HTR-8/SVneo (cell line): ENCODE measurements around the gene LEMD2.

ENCODE experiments used
- DNase-seq: peaks from one replicate; pipeline ENCODE4 v3.0.0; 2011; ENCODE audit warnings: low spot score, mixed read lengths; ENCODE audit not compliant: insufficient read length
- FAIRE-seq: peaks from 2 replicates; lab custom pipeline; 2011; peaks lifted over from hg19 to GRCh38; lab: Jason Lieb, UNC

LEMD2 gene

GRCh38 chr6:33820784-33821520, 32.0 kb upstream of the LEMD2 start:
- no peak for FAIRE-seq
- no peak for DNase-seq

- FAIRE-seq (no peak), DNase-seq (no peak)
Observed at GRCh38 chr6:33820243-33820642, 31.3 kb upstream of the LEMD2 start.

- no peak for DNase-seq
- FAIRE-seq: no peak
Observed at GRCh38 chr6:33819021-33819420, 30.1 kb upstream of the LEMD2 start.

GRCh38 chr6:33818293-33818692, 29.4 kb upstream of the LEMD2 start:
- peak; percentile 49 for FAIRE-seq
- DNase-seq: no peak

- no peak for DNase-seq
- no peak for FAIRE-seq
Observed at GRCh38 chr6:33817489-33817888, 28.6 kb upstream of the LEMD2 start.

- no peak for FAIRE-seq
- no peak for DNase-seq
Observed at GRCh38 chr6:33816911-33817310, 28.0 kb upstream of the LEMD2 start.

- FAIRE-seq (no peak), DNase-seq (peak; percentile 75)
Observed at GRCh38 chr6:33815854-33816253, 26.9 kb upstream of the LEMD2 start.

- DNase-seq (no peak), FAIRE-seq (no peak)
Observed at GRCh38 chr6:33813990-33814985, 25.4 kb upstream of the LEMD2 start.

- DNase-seq: no peak
- FAIRE-seq: no peak
Observed at GRCh38 chr6:33813246-33813904, 24.4 kb upstream of the LEMD2 start.

- DNase-seq (peak; percentile 65), FAIRE-seq (no peak)
Observed at GRCh38 chr6:33812669-33813068, 23.7 kb upstream of the LEMD2 start.

GRCh38 chr6:33809594-33809993, 20.7 kb upstream of the LEMD2 start:
- FAIRE-seq: no peak
- DNase-seq: no peak

GRCh38 chr6:33808641-33809180, 19.8 kb upstream of the LEMD2 start:
- FAIRE-seq (no peak), DNase-seq (no peak)

GRCh38 chr6:33807606-33808005, 18.7 kb upstream of the LEMD2 start:
- DNase-seq: no peak
- FAIRE-seq: no peak

- FAIRE-seq (no peak), DNase-seq (no peak)
Observed at GRCh38 chr6:33806841-33807240, 17.9 kb upstream of the LEMD2 start.

- no peak for DNase-seq
Observed at GRCh38 chr6:33803571-33804053, 14.7 kb upstream of the LEMD2 start, which contains the start of gene MLN. TSS of gene MLN (minus strand) at chr6:33804003. CDS start at chr6:33801163, 2,840 bp downstream.

GRCh38 chr6:33802186-33802958, 13.4 kb upstream of the LEMD2 start:
- DNase-seq: no peak

More at GRCh38 chr6:33803571-33804053, 14.7 kb upstream of the LEMD2 start, which contains the start of gene MLN:
- FAIRE-seq: no peak

GRCh38 chr6:33801611-33802010, 12.7 kb upstream of the LEMD2 start:
- DNase-seq (no peak), FAIRE-seq (no peak)

More at GRCh38 chr6:33802186-33802958, 13.4 kb upstream of the LEMD2 start:
- FAIRE-seq: no peak

GRCh38 chr6:33800248-33800969, 11.5 kb upstream of the LEMD2 start:
- no peak for FAIRE-seq
- DNase-seq: no peak
